ENCODE measurements around the gene BRME1.
"Not testable (repeated sequence)": the region's sequence is repeated elsewhere in the genome, so short reads cannot be mapped to it uniquely, and the experiment has no call there.

The BRME1 gene

GRCh38 chr19:13926010-13926409 is 20.1 kb upstream of the BRME1 start:
- no peak for DNase-seq

- no peak for DNase-seq
Observed at GRCh38 chr19:13923194-13923987, 17.5 kb upstream of the BRME1 start.

- DNase-seq: not testable (repeated sequence)
Observed at GRCh38 chr19:13922118-13922517, 16.2 kb upstream of the BRME1 start.

- peak; percentile 88 for DNase-seq
Observed at GRCh38 chr19:13920940-13921747, 15.2 kb upstream of the BRME1 start.

GRCh38 chr19:13920524-13920923 is 14.6 kb upstream of the BRME1 start:
- DNase-seq: no peak

GRCh38 chr19:13918726-13919411 is 13.0 kb upstream of the BRME1 start:
- no peak for DNase-seq

GRCh38 chr19:13917888-13918406 is 12.0 kb upstream of the BRME1 start:
- no peak for DNase-seq

- DNase-seq: no peak
Observed at GRCh38 chr19:13914777-13915176, 8.9 kb upstream of the BRME1 start.

GRCh38 chr19:13913352-13913751 is 7.4 kb upstream of the BRME1 start:
- DNase-seq: no peak

- DNase-seq: no peak
Observed at GRCh38 chr19:13909430-13909829, 3.5 kb upstream of the BRME1 start.

GRCh38 chr19:13908674-13909073 is 2.8 kb upstream of the BRME1 start:
- no peak for DNase-seq

- DNase-seq: no peak
Observed at GRCh38 chr19:13906910-13907309, 993 bp upstream of the BRME1 start.

- no peak for DNase-seq
Observed at GRCh38 chr19:13906521-13906904, 596 bp upstream of the BRME1 start.

GRCh38 chr19:13902993-13903555 is 2.8 kb downstream of the BRME1 start:
- DNase-seq: peak; percentile 70

GRCh38 chr19:13899912-13900584 is 5.9 kb downstream of the BRME1 start:
- DNase-seq: no peak

GRCh38 chr19:13899393-13899792 is 6.5 kb downstream of the BRME1 start:
- no peak for DNase-seq

- no peak for DNase-seq
Observed at GRCh38 chr19:13896227-13896626, 9.7 kb downstream of the BRME1 start.

GRCh38 chr19:13894552-13894951 is 11.4 kb downstream of the BRME1 start:
- no peak for DNase-seq

- no peak for DNase-seq
Observed at GRCh38 chr19:13892870-13893269, 13.0 kb downstream of the BRME1 start.

GRCh38 chr19:13890136-13890535 is 15.8 kb downstream of the BRME1 start:
- no peak for DNase-seq

GRCh38 chr19:13888281-13888680 is 17.6 kb downstream of the BRME1 start:
- DNase-seq: no peak

GRCh38 chr19:13887517-13887916 is 18.4 kb downstream of the BRME1 start:
- DNase-seq: no peak
